Loucy (cell line): Measurements from ENCODE around the gene USP11.
"Not testable (repeated sequence)": the region's sequence is repeated elsewhere in the genome, so short reads cannot be mapped to it uniquely, and the experiment has no call there.

ENCODE experiments used
- H2AFZ ChIP-seq: fragments of 200-600 bp; sonication (generic); 2 replicates; pipeline ENCODE4 v1.6.0; 2016; ENCODE audit warnings: antibody characterized with exemption, mild to moderate bottlenecking, low read length, moderate library complexity
- H3F3A ChIP-seq: fragments of 200-600 bp; 2 replicates; pipeline ENCODE4 v1.6.0; 2016; ENCODE audit warnings: antibody characterized with exemption, low read depth, mild to moderate bottlenecking
- H3K27me3 ChIP-seq: fragments of 200-600 bp; sonication (generic); 2 replicates; pipeline ENCODE4 v1.6.1; 2014; ENCODE audit warnings: low read length, mild to moderate bottlenecking; ENCODE audit not compliant: insufficient read depth, poor library complexity, severe bottlenecking
- H3K36me3 ChIP-seq: fragments of 200-600 bp; sonication (generic); 2 replicates; pipeline ENCODE4 v1.6.1; 2016; ENCODE audit warnings: low read length; ENCODE audit not compliant: insufficient read depth
- H3K4me1 ChIP-seq: fragments of 200-600 bp; sonication (generic); 2 replicates; pipeline ENCODE4 v1.5.1; 2014; ENCODE audit warnings: low read length, mild to moderate bottlenecking; ENCODE audit not compliant: insufficient read depth, poor library complexity, severe bottlenecking
- H3K4me2 ChIP-seq: fragments of 200-600 bp; sonication (generic); 2 replicates; pipeline ENCODE4 v1.6.0; 2014; ENCODE audit warnings: antibody characterized with exemption, low read length, low read depth, mild to moderate bottlenecking; ENCODE audit not compliant: poor library complexity, severe bottlenecking
- H3K4me3 ChIP-seq: fragments of 200-600 bp; sonication (generic); 2 replicates; pipeline ENCODE4 v1.5.1; 2014; ENCODE audit warnings: low read length, mild to moderate bottlenecking, mixed read lengths; ENCODE audit not compliant: poor library complexity, severe bottlenecking
- H3K79me2 ChIP-seq: fragments of 200-600 bp; sonication (generic); 2 replicates; pipeline ENCODE4 v1.6.1; 2014; ENCODE audit warnings: low read length; ENCODE audit not compliant: insufficient read depth
- H3K9ac ChIP-seq: fragments of 200-600 bp; sonication (generic); 2 replicates; pipeline ENCODE4 v1.6.0; 2014; ENCODE audit warnings: mild to moderate bottlenecking, low read depth, low read length, moderate library complexity; ENCODE audit not compliant: poor library complexity, severe bottlenecking
- H3K9me2 ChIP-seq: fragments of 200-600 bp; sonication (generic); replicated peaks from 2 replicates; pipeline ENCODE4 v1.6.1; 2016; ENCODE audit warnings: low read depth, low read length, mixed read lengths
- H3K9me3 ChIP-seq: fragments of 200-600 bp; sonication (generic); 2 replicates; pipeline ENCODE4 v1.6.1; 2014; ENCODE audit warnings: mild to moderate bottlenecking, antibody characterized with exemption, low read length, low read depth; ENCODE audit not compliant: insufficient read depth
- H4K20me1 ChIP-seq: fragments of 200-600 bp; sonication (generic); 2 replicates; pipeline ENCODE4 v1.6.0; 2014; ENCODE audit warnings: antibody characterized with exemption, low read length, mild to moderate bottlenecking; ENCODE audit not compliant: insufficient read depth, poor library complexity, severe bottlenecking
- CTCF ChIP-seq: fragments of 200-600 bp; sonication (generic); conservative IDR thresholded peaks from 2 replicates; pipeline ENCODE4 v1.5.1; 2014; ENCODE audit warnings: mild to moderate bottlenecking, antibody characterized with exemption, low read length
- EZH2phosphoT487 ChIP-seq: fragments of 200-600 bp; IDR thresholded peaks from 2 replicates; pipeline ENCODE4 v1.6.1; 2018; ENCODE audit warnings: antibody characterized with exemption, mild to moderate bottlenecking, moderate library complexity, borderline replicate concordance

The USP11 gene

GRCh38 chrX:47283015-47283771, 50.4 kb downstream of the USP11 start:
- Histone ChIP-seq H3K4me2 (no peak overlapping the region), H3K4me3 (no peak overlapping the region), H3K27me3 (no peaks in the 10 kb centered on the region), H3K79me2 (no peaks in the 10 kb centered on the region), H4K20me1 (no peaks in the 10 kb centered on the region), H2AFZ (no peak overlapping the region), H3F3A (no peaks in the 10 kb centered on the region), H3K36me3 (no peaks in the 10 kb centered on the region), H3K9me3 (no peaks in the 10 kb centered on the region), H3K9me2 (no peaks in the 10 kb centered on the region), H3K9ac (no peak overlapping the region), H3K4me1 (no peaks in the 10 kb centered on the region)
- TF ChIP-seq EZH2phosphoT487 (no peak), CTCF (no peak)

GRCh38 chrX:47284616-47285015, 51.8 kb downstream of the USP11 start:
- not testable (repeated sequence) for H2AFZ ChIP-seq, H3K9me3 ChIP-seq, H3F3A ChIP-seq, H3K9me2 ChIP-seq, H3K27me3 ChIP-seq, H3K4me1 ChIP-seq, H3K79me2 ChIP-seq, H3K4me3 ChIP-seq, H3K9ac ChIP-seq, H3K36me3 ChIP-seq, H3K4me2 ChIP-seq, H4K20me1 ChIP-seq

GRCh38 chrX:47285836-47286320, 53.1 kb downstream of the USP11 start:
- Histone ChIP-seq H3K79me2 (no peaks in the 10 kb centered on the region), H3K4me1 (no peaks in the 10 kb centered on the region), H3K27me3 (no peaks in the 10 kb centered on the region), H3K9me3 (no peaks in the 10 kb centered on the region), H3K9ac (no peak overlapping the region), H3K4me2 (no peak overlapping the region), H4K20me1 (no peaks in the 10 kb centered on the region), H3K4me3 (no peak overlapping the region), H3F3A (no peaks in the 10 kb centered on the region), H3K36me3 (no peaks in the 10 kb centered on the region), H3K9me2 (no peaks in the 10 kb centered on the region), H2AFZ (no peak overlapping the region)
- no peak for TF ChIP-seq CTCF
- no peak for TF ChIP-seq EZH2phosphoT487

- H3K4me3 ChIP-seq = no peak overlapping the region
These were observed 60.3 kb downstream of the USP11 start for GRCh38 chrX:47293106-47293505.

More at GRCh38 chrX:47293106-47293505, 60.3 kb downstream of the USP11 start:
- H3K79me2 ChIP-seq = no peaks in the 10 kb centered on the region
- H3K9ac ChIP-seq = no peak overlapping the region
- no peaks in the 10 kb centered on the region for H3K36me3 ChIP-seq
- H3K4me2 ChIP-seq = no peak overlapping the region
- H3F3A ChIP-seq = no peaks in the 10 kb centered on the region
- TF ChIP-seq CTCF (no peak), EZH2phosphoT487 (no peak)
- no peak overlapping the region for H2AFZ ChIP-seq
- H3K4me1 ChIP-seq = no peaks in the 10 kb centered on the region
- no peaks in the 10 kb centered on the region for H3K9me2 ChIP-seq
- no peaks in the 10 kb centered on the region for H4K20me1 ChIP-seq
- no peaks in the 10 kb centered on the region for H3K27me3 ChIP-seq
- no peaks in the 10 kb centered on the region for H3K9me3 ChIP-seq
